Subcutaneous abdominal adipose tissue (tissue), 5 donors: ENCODE measurements around the gene KRT10.

ENCODE experiments used
- H3K27ac ChIP-seq: one replicate; pipeline ENCODE4 v1.7.0; 2013; ENCODE audit warnings: low read depth, mild to moderate bottlenecking, inconsistent platforms, low read length, moderate library complexity
- H3K27me3 ChIP-seq, 5 donors: one replicate each; pipeline ENCODE4 v1.7.0; 2013; ENCODE audit warnings: low read length in 5 of 5, inconsistent platforms in 1 of 5; ENCODE audit not compliant: control insufficient read depth in 5 of 5, insufficient read depth in 4 of 5
- H3K36me3 ChIP-seq, 5 donors: one replicate each; pipeline ENCODE4 v1.7.0; 2013; ENCODE audit warnings: low read length in 5 of 5; ENCODE audit not compliant: control insufficient read depth in 5 of 5, insufficient read depth in 5 of 5
- H3K4me1 ChIP-seq, 5 donors: one replicate each; pipeline ENCODE4 v1.7.0; 2013; ENCODE audit warnings: low read length in 5 of 5, mild to moderate bottlenecking in 3 of 5, moderate library complexity in 1 of 5; ENCODE audit not compliant: control insufficient read depth in 5 of 5, insufficient read depth in 5 of 5
- H3K4me3 ChIP-seq, 5 donors: one replicate each; pipeline ENCODE4 v1.7.0; 2013; ENCODE audit warnings: low read length in 5 of 5, low read depth in 1 of 5
- H3K9ac ChIP-seq, 5 donors: one replicate each; pipeline ENCODE4 v1.7.0; 2013; ENCODE audit warnings: low read length in 5 of 5, mild to moderate bottlenecking in 4 of 5, moderate library complexity in 3 of 5
- H3K9me3 ChIP-seq, 5 donors: one replicate each; pipeline ENCODE4 v1.7.0; 2013; ENCODE audit warnings: low read length in 5 of 5; ENCODE audit not compliant: control insufficient read depth in 5 of 5
- donor health status: healthy.
- donor health status: healthy.
- donor health status: healthy.
- donor health status: healthy.
- donor health status: healthy.

KRT10 gene

GRCh38 chr17:40813804-40814203, 8.6 kb downstream of the KRT10 start:
- peaks cover 0 to 11% (median 7%) of the 10 kb centered on the region in 5 donors for H3K36me3 ChIP-seq
- no peaks in the 10 kb centered on the region for H3K9me3 ChIP-seq
- no peak overlapping the region for H3K27ac ChIP-seq
- H3K9ac ChIP-seq = no peak overlapping the region
- H3K27me3 ChIP-seq = peaks cover 0 to 6% (median 0%) of the 10 kb centered on the region in 5 donors
- H3K4me3 ChIP-seq = no peak overlapping the region
- peaks cover 0 to 26% (median 8%) of the 10 kb centered on the region in 5 donors for H3K4me1 ChIP-seq

DNA sequence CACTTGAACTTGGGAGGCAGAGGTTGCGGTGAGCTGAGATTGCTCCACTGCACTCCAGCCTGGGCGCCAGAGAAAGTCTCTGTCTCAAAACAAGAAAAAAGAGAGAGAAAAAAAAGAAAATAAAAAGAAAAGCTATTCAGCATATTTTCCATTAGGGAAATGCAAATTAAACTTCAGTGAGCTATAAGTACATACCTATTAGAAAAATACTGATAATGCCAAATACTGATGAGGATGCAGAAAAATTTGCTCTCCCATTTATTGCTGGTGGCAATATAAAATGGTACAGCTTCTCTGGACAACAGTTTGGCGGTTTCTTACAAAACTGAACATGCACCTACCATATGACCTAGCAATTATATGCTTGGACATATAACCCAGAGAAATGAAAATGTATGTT, 9.8 kb downstream of the KRT10 start:
- Histone ChIP-seq H3K4me1 (peaks cover 0 to 23% (median 0%) of the 10 kb centered on the region in 5 donors), H3K36me3 (peaks cover 0 to 11% (median 7%) of the 10 kb centered on the region in 5 donors), H3K27ac (no peak overlapping the region), H3K4me3 (no peak overlapping the region), H3K9me3 (no peaks in the 10 kb centered on the region), H3K9ac (no peak overlapping the region), H3K27me3 (peaks cover 0 to 6% (median 0%) of the 10 kb centered on the region in 5 donors)

DNA sequence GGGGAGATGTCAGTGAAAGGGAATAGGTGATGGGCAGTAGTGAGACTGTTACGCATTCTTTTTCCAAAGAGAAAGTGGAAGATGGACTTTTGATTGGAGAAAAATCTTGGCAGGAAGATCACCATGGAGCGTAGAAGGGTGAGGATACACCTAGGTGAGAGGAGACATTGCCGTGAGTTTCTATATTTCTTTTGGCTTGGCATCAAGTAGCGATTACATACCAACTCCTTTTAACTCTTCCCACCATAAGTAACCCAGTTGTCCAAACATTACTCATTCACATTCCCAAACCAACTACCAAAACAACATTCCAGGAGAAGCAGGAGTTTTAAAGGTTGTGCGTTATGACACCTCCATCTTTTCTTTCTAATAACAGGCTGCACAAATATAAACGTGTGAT, 11.9 kb downstream of the KRT10 start:
- no peak overlapping the region for H3K4me3 ChIP-seq

DNA sequence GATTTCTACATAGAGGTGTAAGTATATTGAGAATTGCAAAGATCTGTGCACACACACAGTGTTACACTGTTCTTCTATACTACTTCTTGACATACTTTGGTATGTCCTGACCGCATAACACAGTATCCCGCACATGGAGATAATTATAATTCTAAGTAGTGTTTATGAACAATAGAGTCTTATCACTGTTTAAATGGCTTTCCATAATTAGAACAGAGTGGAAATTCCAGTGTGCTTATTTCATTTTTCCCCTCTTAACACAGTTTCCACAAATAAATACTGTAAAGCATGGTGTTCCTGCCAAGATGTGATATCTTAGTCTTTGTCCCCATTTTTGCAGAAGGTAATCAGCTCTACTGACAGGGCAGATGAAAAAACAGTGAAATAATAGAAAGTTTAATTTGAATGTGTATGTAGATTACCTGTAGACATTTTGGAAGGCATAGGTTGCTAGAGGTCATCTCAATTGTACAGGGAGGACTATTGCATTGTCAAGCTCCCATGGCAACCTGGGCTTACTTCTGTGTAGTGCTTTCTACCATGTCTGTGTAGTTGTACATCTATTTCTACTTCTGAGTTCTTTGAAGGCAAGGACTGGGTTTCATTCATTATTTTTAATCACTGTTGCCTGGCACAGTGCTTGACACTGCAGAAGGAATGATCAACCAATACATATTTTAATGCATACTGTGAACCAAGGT, 12.5 kb downstream of the KRT10 start:
- Histone ChIP-seq H3K27me3 (peaks cover 0 to 15% (median 10%) of the 10 kb centered on the region in 5 donors), H3K36me3 (no peaks in the 10 kb centered on the region), H3K9ac (no peak overlapping the region), H3K9me3 (peaks cover 0 to 2% (median 0%) of the 10 kb centered on the region in 5 donors), H3K4me3 (no peak overlapping the region), H3K4me1 (peaks cover 0 to 23% (median 0%) of the 10 kb centered on the region in 5 donors), H3K27ac (peak overlapping the region; percentile 5)

More for the DNA sequence above, 11.9 kb downstream of the KRT10 start:
- H3K4me1 ChIP-seq = peaks cover 0 to 23% (median 0%) of the 10 kb centered on the region in 5 donors
- H3K27ac ChIP-seq = peak overlapping the region; percentile 5
- no peak overlapping the region for H3K9ac ChIP-seq
- H3K36me3 ChIP-seq = no peaks in the 10 kb centered on the region
- peaks cover 0 to 13% (median 10%) of the 10 kb centered on the region in 5 donors for H3K27me3 ChIP-seq
- H3K9me3 ChIP-seq = no peaks in the 10 kb centered on the region

DNA sequence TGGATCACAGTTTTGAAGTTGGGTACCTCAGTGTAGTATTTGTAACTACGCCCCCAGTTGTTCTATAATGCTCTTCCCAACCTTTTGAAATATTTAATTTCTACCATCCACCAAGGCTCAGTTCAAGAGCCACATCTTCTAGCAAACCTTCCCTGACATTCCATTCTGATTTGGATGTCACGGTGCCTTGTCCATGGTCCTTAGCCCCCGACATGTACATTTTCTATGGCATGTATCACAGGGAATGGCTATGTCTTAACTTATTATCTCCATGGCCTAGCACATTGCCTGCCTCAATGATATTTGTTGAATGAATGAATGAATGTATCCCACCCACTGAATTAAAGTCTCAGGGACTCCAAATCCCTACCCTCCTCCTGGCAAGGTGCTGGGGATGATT, 16.3 kb downstream of the KRT10 start:
- Histone ChIP-seq H3K9me3 (peaks cover 0 to 2% (median 0%) of the 10 kb centered on the region in 5 donors), H3K27me3 (peaks cover 0 to 17% (median 13%) of the 10 kb centered on the region in 5 donors), H3K27ac (no peak overlapping the region), H3K4me1 (peaks cover 0 to 26% (median 0%) of the 10 kb centered on the region in 5 donors), H3K9ac (no peak overlapping the region), H3K36me3 (no peaks in the 10 kb centered on the region), H3K4me3 (no peak overlapping the region)

- Histone ChIP-seq H3K4me1 (peaks cover 0 to 4% (median 0%) of the 10 kb centered on the region in 5 donors), H3K4me3 (no peak overlapping the region), H3K9me3 (peaks cover 0 to 2% (median 0%) of the 10 kb centered on the region in 5 donors), H3K27me3 (peaks cover 6 to 25% (median 19%) of the 10 kb centered on the region in 5 donors), H3K36me3 (no peaks in the 10 kb centered on the region), H3K9ac (no peak overlapping the region), H3K27ac (no peak overlapping the region)
Observed at GRCh38 chr17:40803617-40804082, 18.8 kb downstream of the KRT10 start.

GRCh38 chr17:40801157-40801556, 21.3 kb downstream of the KRT10 start:
- Histone ChIP-seq H3K9me3 (peaks cover 0 to 2% (median 0%) of the 10 kb centered on the region in 5 donors), H3K4me3 (no peak overlapping the region), H3K9ac (no peak overlapping the region), H3K4me1 (peaks cover 0 to 3% (median 0%) of the 10 kb centered on the region in 5 donors), H3K36me3 (no peaks in the 10 kb centered on the region), H3K27ac (no peak overlapping the region), H3K27me3 (peaks cover 13 to 23% (median 20%) of the 10 kb centered on the region in 5 donors)

DNA sequence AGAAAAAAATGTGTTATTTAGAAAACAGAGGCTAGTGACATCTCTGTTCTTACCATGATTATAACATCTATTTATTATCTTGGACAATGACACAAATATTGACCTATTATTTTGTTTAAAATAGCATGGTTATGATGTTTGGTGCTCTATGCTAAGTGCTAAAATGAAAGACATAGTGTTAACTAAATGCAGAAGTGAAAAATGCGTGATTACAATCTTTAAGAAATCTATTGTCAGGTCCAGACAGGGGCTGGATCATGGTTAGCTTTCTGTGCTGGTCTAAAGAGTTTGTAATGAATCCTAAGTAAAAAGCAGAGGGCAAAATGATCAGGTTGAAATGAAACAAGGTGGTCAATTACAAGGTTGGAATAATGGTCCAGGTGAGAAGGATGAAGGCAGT, 22.0 kb downstream of the KRT10 start:
- Histone ChIP-seq H3K4me1 (peaks cover 0 to 3% (median 0%) of the 10 kb centered on the region in 5 donors), H3K36me3 (no peaks in the 10 kb centered on the region), H3K9me3 (peaks cover 0 to 2% (median 0%) of the 10 kb centered on the region in 5 donors), H3K27ac (no peak overlapping the region), H3K9ac (no peak overlapping the region), H3K4me3 (no peak overlapping the region), H3K27me3 (peaks cover 15 to 29% (median 22%) of the 10 kb centered on the region in 5 donors)

DNA sequence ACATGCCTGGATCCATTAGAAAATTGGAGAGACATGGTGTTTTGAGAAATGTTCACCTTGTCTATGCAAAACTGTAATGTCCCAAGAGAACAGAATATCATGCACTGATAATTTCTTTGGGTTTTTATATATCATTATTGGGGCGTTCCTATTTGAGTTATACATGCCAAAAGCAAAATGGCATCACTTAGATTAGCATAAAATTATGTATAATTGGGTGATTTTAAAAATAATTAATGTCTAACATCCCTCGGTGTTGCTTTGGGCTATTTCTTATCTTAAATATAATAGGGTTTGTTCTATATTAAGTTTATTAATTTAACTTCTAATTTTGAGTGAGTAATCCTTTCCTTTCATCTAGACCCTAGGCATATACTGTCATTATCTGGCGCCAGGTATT, 22.6 kb downstream of the KRT10 start, which contains the start of gene KRT28:
Gene KRT28 (minus strand): TSS at position 101 of the 400 bp plus-strand sequence. CDS start 66 bp downstream, at position 35.
- peaks cover 0 to 3% (median 0%) of the 10 kb centered on the region in 5 donors for H3K4me1 ChIP-seq
- H3K9me3 ChIP-seq = no peaks in the 10 kb centered on the region
- no peaks in the 10 kb centered on the region for H3K36me3 ChIP-seq
- no peak within 1 kb of the TSS for H3K27ac ChIP-seq
- H3K27me3 ChIP-seq = peaks cover 15 to 29% (median 26%) of the 10 kb centered on the region in 5 donors
- no peak within 1 kb of the TSS for H3K9ac ChIP-seq
- no peak within 1 kb of the TSS for H3K4me3 ChIP-seq

DNA sequence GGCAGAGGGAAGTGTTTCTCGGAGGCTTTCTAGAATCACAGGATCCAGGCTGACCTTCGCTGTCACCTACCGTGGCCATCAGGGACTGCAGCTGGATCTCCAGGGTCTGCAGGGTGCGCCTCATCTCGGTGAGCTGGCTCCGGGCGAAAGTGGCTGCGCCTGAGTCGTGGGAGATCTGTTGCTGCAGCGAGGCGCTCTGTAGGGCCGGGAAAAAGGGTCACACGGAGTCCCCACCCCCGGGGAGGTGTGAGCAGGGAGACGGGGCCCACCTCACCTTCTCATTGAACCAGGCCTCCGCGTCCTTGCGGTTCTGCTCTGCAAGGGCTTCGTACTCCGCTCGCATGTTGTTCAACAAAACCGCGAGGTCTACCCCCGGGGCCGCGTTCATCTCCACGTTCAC, 25.6 kb downstream of the KRT10 start:
- Histone ChIP-seq H3K27me3 (peaks cover 11 to 29% (median 24%) of the 10 kb centered on the region in 5 donors), H3K36me3 (no peaks in the 10 kb centered on the region), H3K9me3 (no peaks in the 10 kb centered on the region), H3K4me3 (no peak overlapping the region), H3K9ac (no peak overlapping the region), H3K27ac (no peak overlapping the region), H3K4me1 (peaks cover 0 to 2% (median 0%) of the 10 kb centered on the region in 5 donors)
